ENCODE data around the gene MOCS1.

DNA sequence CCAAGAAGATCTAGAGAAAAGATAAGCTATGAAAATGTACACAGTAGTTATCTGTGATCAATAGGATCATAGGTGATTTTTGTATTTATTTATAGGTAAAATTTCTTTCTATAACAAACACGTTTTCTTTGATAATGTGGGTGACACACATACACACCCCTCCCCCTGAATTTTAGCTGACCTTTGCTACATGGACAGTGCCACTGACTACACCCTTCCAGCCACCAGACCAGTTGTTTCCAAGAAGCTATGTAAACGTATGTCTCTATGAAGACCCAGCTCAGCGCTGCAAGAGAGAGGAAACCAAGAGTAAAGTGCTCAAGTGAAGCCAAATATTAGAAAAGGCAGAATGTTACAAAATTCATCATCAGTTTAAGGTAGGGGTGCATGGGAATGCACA is 16.3 kb downstream of the MOCS1 start:
- TF ChIP-seq YY1 (IDR thresholded peaks at IDR 0.05; ENCODE audit: insufficient read depth, insufficient read length) (no peak), ZNF274 (IDR thresholded peaks at IDR 0.05; ENCODE audit: low read depth, low read length) (no peak)
